Measurements from ENCODE around the gene ECD. TPM values are rescaled to one million over a fixed set of nuclear protein-coding genes. Genes with fewer than 3 reads are reported as not detected.
A peak's percentile ranks its signal among the peaks of the same experiment; 100 is the strongest.

ECD gene
- total and polyA plus RNA-seq, 10 of the 15 experiments (the other 5 are each of a cell fraction or from before 2014, with no cell fraction given) = 27.3 to 61.6 (median 44.0) TPM

DNA sequence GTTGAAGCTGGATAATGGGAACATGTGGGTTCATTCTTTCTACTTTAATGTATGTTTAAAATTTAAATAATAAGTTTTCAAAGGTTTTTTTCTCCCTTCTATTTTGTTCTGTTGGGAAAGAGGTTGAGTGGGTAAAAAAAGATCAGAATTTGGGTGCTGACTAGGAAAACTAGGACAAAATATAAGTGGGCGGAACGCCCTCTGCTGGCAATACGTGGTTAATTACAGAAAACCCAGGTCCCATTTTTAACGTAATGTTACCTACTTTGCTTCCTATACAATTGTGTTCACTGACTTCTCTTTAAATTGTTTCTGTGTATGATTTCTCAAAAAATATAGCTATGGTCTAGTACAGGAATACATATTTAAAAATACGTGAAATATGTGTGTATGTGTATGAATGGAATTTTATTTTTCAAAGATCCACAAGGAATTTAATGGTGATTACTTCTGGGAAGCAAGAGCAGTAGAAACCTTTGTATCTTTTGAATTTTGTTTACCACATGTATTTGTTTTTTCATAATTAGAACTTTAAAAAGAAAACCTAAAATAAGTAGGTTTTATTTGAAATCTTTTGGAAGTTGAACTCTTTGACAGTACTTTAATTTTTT, 8.7 kb downstream of the ECD start:
- ChIA-PET SMC1A (ENCODE audit: uncharacterized antibody, unreplicated experiment) (interaction anchor here (0.9 to 4.0 kb wide), 14 partner anchors 9 to 162 kb away, joined by 3 to 61 read pairs (median 6); partner anchors contain the start of genes ECD, FAM149B1, NUDT13 and P4HA1), CTCF (interaction anchor here (0.6 to 5.3 kb wide), 29 partner anchors 8 to 238 kb away, joined by 3 to 110 read pairs (median 5); partner anchors contain the start of genes FAM149B1, NUDT13 and P4HA1), RAD21 (ENCODE audit: unreplicated experiment) (interaction anchor here (0.5 to 4.4 kb wide), 8 partner anchors 21 to 121 kb away, joined by 3 to 58 read pairs (median 4); partner anchors contain the start of gene P4HA1), POLR2A (interaction anchor here (0.6 to 2.0 kb wide), 2 partner anchors 63 to 100 kb away, joined by 4 to 13 read pairs; partner anchors contain the start of gene P4HA1)
- Histone ChIP-seq H3K4me2 (ENCODE audit: control insufficient read depth, insufficient read depth) (no peak overlapping the region), H3K9me3 (replicated peaks; ENCODE audit: control insufficient read depth, insufficient read depth, low read length) (no peaks in the 10 kb centered on the region; the same call in 2 of the 3 replicates), H3K27ac (ENCODE audit: control insufficient read depth, insufficient read depth) (no peak overlapping the region), H3K9ac (ENCODE audit: control insufficient read depth, insufficient read depth, low read length) (no peak overlapping the region), H2AFZ (ENCODE audit: control insufficient read depth, low read depth, low read length) (no peak overlapping the region), H3K4me1 (ENCODE audit: control insufficient read depth, insufficient read depth, low read length) (no peaks in the 10 kb centered on the region), H3K36me3 (ENCODE audit: control insufficient read depth in 2 of 2, insufficient read depth in 2 of 2, low read length in 1 of 2) (peaks cover 0 to 14% of the 10 kb centered on the region in 2 experiments; a peak in 3 of 4 replicates), H3K27me3 (replicated peaks in 1 of 2; ENCODE audit: control insufficient read depth in 2 of 2, insufficient read depth in 2 of 2, low read length in 1 of 2) (no peaks in the 10 kb centered on the region), H3K79me2 (ENCODE audit: control insufficient read depth, insufficient read depth, low read length) (peaks cover 34% of the 10 kb centered on the region), H4K20me1 (ENCODE audit: control insufficient read depth, insufficient read depth) (no peaks in the 10 kb centered on the region), H3K4me3 (no peak overlapping the region)
- FAIRE-seq = no peak
- in situ Hi-C loops (cut with MboI) (no loop called here), intact Hi-C loops (cut with micrococcal nuclease; ENCODE audit: unreplicated experiment) (loop anchor here (2.0 kb wide), 1 partner anchor 62 kb away; the partner anchor contains the start of gene P4HA1)
- WGBS (ENCODE audit: insufficient coverage, insufficient replicate concordance, low lambda C conversion rate, missing lambda C conversion rate) = 2% methylated on average over 5 of the region's 5 CpGs
- peak; percentile 53; the same call in 2 of the 3 replicates for ATAC-seq
- peak; percentile 30 for DNase-seq (ENCODE audit: low read depth, low spot score)
- TSS peak; percentile 34 for BruUV-seq (replicated peaks)
- peak; percentile 73 for TF ChIP-seq RAD21 (IDR thresholded peaks at IDR 0.05; ENCODE audit: insufficient read depth, low read depth, low read length)
- TF ChIP-seq SMC3 (IDR thresholded peaks at IDR 0.05; ENCODE audit: borderline replicate concordance, low read length) = peak; percentile 64; the same call in 1 of the 2 replicates
- TF ChIP-seq RAD51 (IDR thresholded peaks at IDR 0.05) = no peak
- TF ChIP-seq RUNX3 (IDR thresholded peaks at IDR 0.05; ENCODE audit: low read length) = peak; percentile 46; the same call in 1 of the 2 replicates
- no peak for TF ChIP-seq NFYA (IDR thresholded peaks at IDR 0.05; ENCODE audit: borderline replicate concordance, low read depth, low read length)
- TF ChIP-seq, protein P1, sequence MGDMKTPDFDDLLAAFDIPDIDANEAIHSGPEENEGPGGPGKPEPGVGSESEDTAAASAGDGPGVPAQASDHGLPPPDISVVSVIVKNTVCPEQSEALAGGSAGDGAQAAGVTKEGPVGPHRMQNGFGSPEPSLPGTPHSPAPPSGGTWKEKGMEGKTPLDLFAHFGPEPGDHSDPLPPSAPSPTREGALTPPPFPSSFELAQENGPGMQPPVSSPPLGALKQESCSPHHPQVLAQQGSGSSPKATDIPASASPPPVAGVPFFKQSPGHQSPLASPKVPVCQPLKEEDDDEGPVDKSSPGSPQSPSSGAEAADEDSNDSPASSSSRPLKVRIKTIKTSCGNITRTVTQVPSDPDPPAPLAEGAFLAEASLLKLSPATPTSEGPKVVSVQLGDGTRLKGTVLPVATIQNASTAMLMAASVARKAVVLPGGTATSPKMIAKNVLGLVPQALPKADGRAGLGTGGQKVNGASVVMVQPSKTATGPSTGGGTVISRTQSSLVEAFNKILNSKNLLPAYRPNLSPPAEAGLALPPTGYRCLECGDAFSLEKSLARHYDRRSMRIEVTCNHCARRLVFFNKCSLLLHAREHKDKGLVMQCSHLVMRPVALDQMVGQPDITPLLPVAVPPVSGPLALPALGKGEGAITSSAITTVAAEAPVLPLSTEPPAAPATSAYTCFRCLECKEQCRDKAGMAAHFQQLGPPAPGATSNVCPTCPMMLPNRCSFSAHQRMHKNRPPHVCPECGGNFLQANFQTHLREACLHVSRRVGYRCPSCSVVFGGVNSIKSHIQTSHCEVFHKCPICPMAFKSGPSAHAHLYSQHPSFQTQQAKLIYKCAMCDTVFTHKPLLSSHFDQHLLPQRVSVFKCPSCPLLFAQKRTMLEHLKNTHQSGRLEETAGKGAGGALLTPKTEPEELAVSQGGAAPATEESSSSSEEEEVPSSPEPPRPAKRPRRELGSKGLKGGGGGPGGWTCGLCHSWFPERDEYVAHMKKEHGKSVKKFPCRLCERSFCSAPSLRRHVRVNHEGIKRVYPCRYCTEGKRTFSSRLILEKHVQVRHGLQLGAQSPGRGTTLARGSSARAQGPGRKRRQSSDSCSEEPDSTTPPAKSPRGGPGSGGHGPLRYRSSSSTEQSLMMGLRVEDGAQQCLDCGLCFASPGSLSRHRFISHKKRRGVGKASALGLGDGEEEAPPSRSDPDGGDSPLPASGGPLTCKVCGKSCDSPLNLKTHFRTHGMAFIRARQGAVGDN (IDR thresholded peaks at IDR 0.05) = no peak
- no peak for TF ChIP-seq KDM1A (IDR thresholded peaks at IDR 0.05; ENCODE audit: borderline replicate concordance)
- peak; percentile 24; the same call in 1 of the 2 replicates for TF ChIP-seq ZNF384 (IDR thresholded peaks at IDR 0.05; ENCODE audit: borderline replicate concordance, low read depth, low read length)
- TF ChIP-seq NBN (IDR thresholded peaks at IDR 0.05) = no peak
- 0 out of 2 replicates have a peak, but pooled peaks have one; percentile 37 for TF ChIP-seq YY1 (IDR thresholded peaks at IDR 0.05; ENCODE audit: low read depth, low read length)
- TF ChIP-seq, protein P2, sequence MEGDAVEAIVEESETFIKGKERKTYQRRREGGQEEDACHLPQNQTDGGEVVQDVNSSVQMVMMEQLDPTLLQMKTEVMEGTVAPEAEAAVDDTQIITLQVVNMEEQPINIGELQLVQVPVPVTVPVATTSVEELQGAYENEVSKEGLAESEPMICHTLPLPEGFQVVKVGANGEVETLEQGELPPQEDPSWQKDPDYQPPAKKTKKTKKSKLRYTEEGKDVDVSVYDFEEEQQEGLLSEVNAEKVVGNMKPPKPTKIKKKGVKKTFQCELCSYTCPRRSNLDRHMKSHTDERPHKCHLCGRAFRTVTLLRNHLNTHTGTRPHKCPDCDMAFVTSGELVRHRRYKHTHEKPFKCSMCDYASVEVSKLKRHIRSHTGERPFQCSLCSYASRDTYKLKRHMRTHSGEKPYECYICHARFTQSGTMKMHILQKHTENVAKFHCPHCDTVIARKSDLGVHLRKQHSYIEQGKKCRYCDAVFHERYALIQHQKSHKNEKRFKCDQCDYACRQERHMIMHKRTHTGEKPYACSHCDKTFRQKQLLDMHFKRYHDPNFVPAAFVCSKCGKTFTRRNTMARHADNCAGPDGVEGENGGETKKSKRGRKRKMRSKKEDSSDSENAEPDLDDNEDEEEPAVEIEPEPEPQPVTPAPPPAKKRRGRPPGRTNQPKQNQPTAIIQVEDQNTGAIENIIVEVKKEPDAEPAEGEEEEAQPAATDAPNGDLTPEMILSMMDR (IDR thresholded peaks at IDR 0.05 in 2 of 3, conservative IDR thresholded peaks at IDR 0.05 in 1 of 3; ENCODE audit: control insufficient read depth in 2 of 3, extremely low read depth in 1 of 3, insufficient read depth in 1 of 3, low read depth in 3 of 3, low read length in 3 of 3) = peak; percentile 62 to 81 (median 64)
- TF ChIP-seq, protein P3, sequence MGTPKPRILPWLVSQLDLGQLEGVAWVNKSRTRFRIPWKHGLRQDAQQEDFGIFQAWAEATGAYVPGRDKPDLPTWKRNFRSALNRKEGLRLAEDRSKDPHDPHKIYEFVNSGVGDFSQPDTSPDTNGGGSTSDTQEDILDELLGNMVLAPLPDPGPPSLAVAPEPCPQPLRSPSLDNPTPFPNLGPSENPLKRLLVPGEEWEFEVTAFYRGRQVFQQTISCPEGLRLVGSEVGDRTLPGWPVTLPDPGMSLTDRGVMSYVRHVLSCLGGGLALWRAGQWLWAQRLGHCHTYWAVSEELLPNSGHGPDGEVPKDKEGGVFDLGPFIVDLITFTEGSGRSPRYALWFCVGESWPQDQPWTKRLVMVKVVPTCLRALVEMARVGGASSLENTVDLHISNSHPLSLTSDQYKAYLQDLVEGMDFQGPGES (IDR thresholded peaks at IDR 0.05) = no peak
- no peak for TF ChIP-seq PML (IDR thresholded peaks at IDR 0.05; ENCODE audit: low read length)
- TF ChIP-seq CEBPB (IDR thresholded peaks at IDR 0.05; ENCODE audit: borderline replicate concordance in 1 of 2, low read depth in 2 of 2, low read length in 2 of 2) = no peak
- TF ChIP-seq IRF4 (IDR thresholded peaks at IDR 0.05; ENCODE audit: low read depth, low read length) = no peak
- TF ChIP-seq BHLHE40 (IDR thresholded peaks at IDR 0.05; ENCODE audit: borderline replicate concordance in 1 of 2, low read depth in 2 of 2, low read length in 1 of 2) = no peak
